ENCODE results near the gene TSSK3. TPM values are rescaled to one million over a fixed set of nuclear protein-coding genes. Genes with fewer than 3 reads are reported as not detected.

TSSK3 gene
- total RNA-seq, 1 experiment from 2014 or later, result 1.6 TPM

DNA sequence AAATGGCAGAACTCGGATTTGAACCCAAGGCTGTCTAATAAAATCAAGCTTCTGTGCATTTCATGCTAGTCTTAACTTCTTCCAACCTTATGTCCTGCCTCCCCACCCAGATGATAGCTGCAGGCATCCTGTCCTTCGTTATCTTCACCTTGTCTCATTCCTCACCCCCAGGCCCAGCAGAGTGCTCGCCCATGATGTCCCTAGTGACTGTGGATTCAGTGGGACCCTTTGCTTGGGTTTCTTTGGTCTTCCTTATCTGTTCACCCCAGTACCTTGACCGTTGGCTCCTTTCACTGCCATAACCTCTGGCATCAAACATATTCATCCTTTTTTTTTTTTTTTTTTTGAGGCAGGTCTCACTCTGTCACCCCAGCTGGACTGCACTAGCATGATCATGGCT is 37.5 kb downstream of the TSSK3 start:
- peaks cover 4 to 8% of the 10 kb centered on the region in 2 experiments; a peak in 4 of 5 replicates for H3K9me3 Mint-ChIP-seq

More for the DNA sequence above, 37.5 kb downstream of the TSSK3 start:
- H3K36me3 Mint-ChIP-seq (ENCODE audit: insufficient read depth in 1 of 3, low read depth in 3 of 3), result peaks cover 8 to 18% (median 11%) of the 10 kb centered on the region in 3 experiments
- Histone ChIP-seq H2AFZ (ENCODE audit: low read length) (no peak overlapping the region), H3K56ac (ENCODE audit: insufficient read length, low read depth, low read length) (no peak overlapping the region), H4K91ac (ENCODE audit: insufficient read length, low read depth, low read length) (no peak overlapping the region), H2BK15ac (ENCODE audit: low read depth, low read length) (no peak overlapping the region), H3K14ac (ENCODE audit: insufficient read depth, low read length) (no peak overlapping the region), H2BK120ac (ENCODE audit: low read depth, low read length, poor library complexity, severe bottlenecking) (no peak overlapping the region), H3T11ph (ENCODE audit: low read length) (no peak overlapping the region), H4K5ac (ENCODE audit: insufficient read length, low read depth, low read length) (no peak overlapping the region), H2BK20ac (ENCODE audit: low read depth, low read length, poor library complexity, severe bottlenecking) (no peak overlapping the region), H4K20me1 (ENCODE audit: control insufficient read depth, insufficient read depth, insufficient read length) (no peaks in the 10 kb centered on the region), H2BK5ac (ENCODE audit: insufficient read length, low read length) (no peak overlapping the region), H3K27ac (ENCODE audit: insufficient read length, low read depth, low read length) (no peak overlapping the region), H2BK12ac (ENCODE audit: insufficient read length, low read depth, low read length) (no peak overlapping the region), H2AK5ac (ENCODE audit: insufficient read length, low read length) (no peak overlapping the region), H3K4ac (ENCODE audit: low read depth, low read length) (no peak overlapping the region), H4K8ac (replicated peaks; ENCODE audit: insufficient read length, low read depth, low read length) (no peak overlapping the region), H3K4me2 (ENCODE audit: insufficient read depth, insufficient read length, low read length) (no peak overlapping the region), H3K79me2 (ENCODE audit: insufficient read depth, low read length) (no peaks in the 10 kb centered on the region), H3K9ac (ENCODE audit: extremely low read depth, insufficient read length, low read length) (no peak overlapping the region), H3K9me3 (ENCODE audit: control insufficient read depth, low read depth, low read length) (no peaks in the 10 kb centered on the region), H3K18ac (ENCODE audit: insufficient read length, low read depth, low read length) (no peak overlapping the region), H3K4me1 (ENCODE audit: insufficient read depth, low read length) (no peaks in the 10 kb centered on the region), H3K27me3 (ENCODE audit: insufficient read depth, low read length) (no peaks in the 10 kb centered on the region), H3K79me1 (ENCODE audit: insufficient read depth, low read depth, low read length, poor library complexity, severe bottlenecking) (no peaks in the 10 kb centered on the region), H3K23ac (ENCODE audit: insufficient read length, low read depth, low read length) (no peak overlapping the region), H3K23me2 (ENCODE audit: insufficient read length, low read depth, low read length, poor library complexity, severe bottlenecking) (peaks cover 4% of the 10 kb centered on the region)
- no peak overlapping the region for H3K4me3 Mint-ChIP-seq
- H3K4me1 Mint-ChIP-seq, result peaks cover 10 to 13% of the 10 kb centered on the region in 2 experiments
- H3K27ac Mint-ChIP-seq, result 0 out of 7 replicates have a peak overlapping the region, but pooled peaks of 1 of the 3 experiments have one; percentile 49
- DNase-seq, result no peak
- WGBS (ENCODE audit: extremely low coverage, insufficient read length, low lambda C conversion rate), result no CpG with 5 or more reads among the region's 4 CpGs
- TF ChIP-seq, protein P1, sequence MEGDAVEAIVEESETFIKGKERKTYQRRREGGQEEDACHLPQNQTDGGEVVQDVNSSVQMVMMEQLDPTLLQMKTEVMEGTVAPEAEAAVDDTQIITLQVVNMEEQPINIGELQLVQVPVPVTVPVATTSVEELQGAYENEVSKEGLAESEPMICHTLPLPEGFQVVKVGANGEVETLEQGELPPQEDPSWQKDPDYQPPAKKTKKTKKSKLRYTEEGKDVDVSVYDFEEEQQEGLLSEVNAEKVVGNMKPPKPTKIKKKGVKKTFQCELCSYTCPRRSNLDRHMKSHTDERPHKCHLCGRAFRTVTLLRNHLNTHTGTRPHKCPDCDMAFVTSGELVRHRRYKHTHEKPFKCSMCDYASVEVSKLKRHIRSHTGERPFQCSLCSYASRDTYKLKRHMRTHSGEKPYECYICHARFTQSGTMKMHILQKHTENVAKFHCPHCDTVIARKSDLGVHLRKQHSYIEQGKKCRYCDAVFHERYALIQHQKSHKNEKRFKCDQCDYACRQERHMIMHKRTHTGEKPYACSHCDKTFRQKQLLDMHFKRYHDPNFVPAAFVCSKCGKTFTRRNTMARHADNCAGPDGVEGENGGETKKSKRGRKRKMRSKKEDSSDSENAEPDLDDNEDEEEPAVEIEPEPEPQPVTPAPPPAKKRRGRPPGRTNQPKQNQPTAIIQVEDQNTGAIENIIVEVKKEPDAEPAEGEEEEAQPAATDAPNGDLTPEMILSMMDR (conservative IDR thresholded peaks at IDR 0.05), result no peak
- no peaks in the 10 kb centered on the region for H3K27me3 Mint-ChIP-seq (ENCODE audit: low read depth)

All from H9 (cell line).